ENCODE results near the gene TRIM69.
"Not testable (repeated sequence)": the region's sequence is repeated elsewhere in the genome, so short reads cannot be mapped to it uniquely, and the experiment has no call there.

Gene TRIM69

DNA sequence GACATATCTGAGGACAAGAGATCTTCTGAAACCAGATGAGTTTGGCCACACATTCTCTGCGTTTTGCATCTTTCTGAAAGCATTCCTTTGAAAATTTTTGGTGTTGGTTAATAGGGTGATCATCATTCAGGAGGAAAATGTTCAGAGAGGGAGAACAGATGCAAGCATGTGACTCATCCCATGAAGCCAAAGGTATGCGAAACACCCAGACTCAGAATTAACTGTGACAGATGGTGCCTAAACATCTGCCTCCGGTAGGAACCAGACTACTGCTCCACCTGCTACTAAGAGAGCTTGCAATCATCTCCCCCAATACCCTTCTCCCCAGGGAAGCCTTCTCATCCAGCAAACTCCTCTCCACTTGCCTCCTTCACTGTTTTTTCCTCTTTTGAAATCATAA lies 46.2 kb downstream of the TRIM69 start:
- DNase-seq (ENCODE audit: extremely low read depth, low read depth), result no peak
- no peak overlapping the region for H3K4me3 ChIP-seq (replicated peaks; ENCODE audit: low read depth, low read length)
- TF ChIP-seq, protein P1, sequence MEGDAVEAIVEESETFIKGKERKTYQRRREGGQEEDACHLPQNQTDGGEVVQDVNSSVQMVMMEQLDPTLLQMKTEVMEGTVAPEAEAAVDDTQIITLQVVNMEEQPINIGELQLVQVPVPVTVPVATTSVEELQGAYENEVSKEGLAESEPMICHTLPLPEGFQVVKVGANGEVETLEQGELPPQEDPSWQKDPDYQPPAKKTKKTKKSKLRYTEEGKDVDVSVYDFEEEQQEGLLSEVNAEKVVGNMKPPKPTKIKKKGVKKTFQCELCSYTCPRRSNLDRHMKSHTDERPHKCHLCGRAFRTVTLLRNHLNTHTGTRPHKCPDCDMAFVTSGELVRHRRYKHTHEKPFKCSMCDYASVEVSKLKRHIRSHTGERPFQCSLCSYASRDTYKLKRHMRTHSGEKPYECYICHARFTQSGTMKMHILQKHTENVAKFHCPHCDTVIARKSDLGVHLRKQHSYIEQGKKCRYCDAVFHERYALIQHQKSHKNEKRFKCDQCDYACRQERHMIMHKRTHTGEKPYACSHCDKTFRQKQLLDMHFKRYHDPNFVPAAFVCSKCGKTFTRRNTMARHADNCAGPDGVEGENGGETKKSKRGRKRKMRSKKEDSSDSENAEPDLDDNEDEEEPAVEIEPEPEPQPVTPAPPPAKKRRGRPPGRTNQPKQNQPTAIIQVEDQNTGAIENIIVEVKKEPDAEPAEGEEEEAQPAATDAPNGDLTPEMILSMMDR (IDR thresholded peaks at IDR 0.05; ENCODE audit: low read depth, low read length, missing control alignments), result no peak

DNA sequence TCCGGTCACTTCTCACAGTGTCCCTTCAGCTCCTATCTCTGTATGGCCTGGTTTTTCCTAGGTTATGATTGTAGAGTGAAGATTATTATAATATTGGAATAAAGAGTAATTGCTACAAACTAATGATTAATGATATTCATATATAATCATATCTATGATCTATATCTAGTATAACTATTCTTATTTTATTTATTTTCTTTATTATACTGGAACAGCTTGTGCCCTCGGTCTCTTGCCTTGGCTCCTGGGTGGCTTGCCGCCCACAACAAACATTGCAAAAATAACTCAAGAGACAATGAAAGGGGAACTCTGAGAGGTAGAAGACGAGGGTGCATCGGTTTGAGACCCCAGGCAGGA lies 48.6 kb downstream of the TRIM69 start:
- H3K4me3 ChIP-seq (replicated peaks; ENCODE audit: low read depth, low read length), result peak overlapping the region; percentile 49
- DNase-seq (ENCODE audit: extremely low read depth, low read depth), result not testable (repeated sequence)

DNA sequence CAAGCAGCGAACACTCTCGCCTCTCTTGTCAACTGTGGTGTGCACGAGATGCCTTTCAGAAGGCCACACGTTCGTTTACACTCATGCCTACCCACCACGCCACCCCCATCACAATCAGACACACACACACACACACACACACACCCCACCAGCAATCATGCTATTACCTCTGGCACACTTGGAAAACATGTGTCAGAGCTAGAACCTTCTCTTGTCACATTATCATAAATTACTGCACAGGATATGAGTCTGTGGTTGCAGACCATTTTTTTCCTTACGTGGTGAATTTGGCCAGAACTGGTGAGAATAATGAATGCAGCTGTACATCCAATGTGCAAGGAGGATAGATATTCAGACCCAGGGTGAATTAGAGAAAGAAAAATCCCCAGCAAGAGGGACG lies 52.4 kb downstream of the TRIM69 start:
- TF ChIP-seq, protein P1 (IDR thresholded peaks at IDR 0.05; ENCODE audit: low read depth, low read length, missing control alignments), result no peak
- DNase-seq (ENCODE audit: extremely low read depth, low read depth), result no peak
- no peak overlapping the region for H3K4me3 ChIP-seq (replicated peaks; ENCODE audit: low read depth, low read length)

DNA sequence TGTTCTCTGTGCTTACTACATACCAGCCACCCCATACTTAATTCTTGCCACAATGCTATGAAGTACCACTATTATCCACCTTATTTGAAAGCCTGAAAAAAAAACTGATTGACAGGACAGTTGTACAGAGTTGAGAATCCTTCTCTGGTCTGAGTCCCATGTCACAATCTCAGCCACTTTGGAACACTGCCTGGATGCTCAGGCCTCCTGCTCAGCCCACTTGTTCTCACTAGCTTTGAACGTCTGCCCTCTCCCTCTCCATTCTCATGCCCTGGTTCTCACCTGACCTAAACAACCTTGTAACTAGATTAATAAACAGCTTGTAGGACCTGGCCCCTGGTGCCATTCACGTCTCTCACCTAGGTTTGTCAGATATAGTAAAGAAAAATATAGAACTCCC lies 53.9 kb downstream of the TRIM69 start:
- H3K4me3 ChIP-seq (replicated peaks; ENCODE audit: low read depth, low read length), result no peak overlapping the region
- DNase-seq (ENCODE audit: extremely low read depth, low read depth), result no peak
- TF ChIP-seq, protein P1 (IDR thresholded peaks at IDR 0.05; ENCODE audit: low read depth, low read length, missing control alignments), result no peak

DNA sequence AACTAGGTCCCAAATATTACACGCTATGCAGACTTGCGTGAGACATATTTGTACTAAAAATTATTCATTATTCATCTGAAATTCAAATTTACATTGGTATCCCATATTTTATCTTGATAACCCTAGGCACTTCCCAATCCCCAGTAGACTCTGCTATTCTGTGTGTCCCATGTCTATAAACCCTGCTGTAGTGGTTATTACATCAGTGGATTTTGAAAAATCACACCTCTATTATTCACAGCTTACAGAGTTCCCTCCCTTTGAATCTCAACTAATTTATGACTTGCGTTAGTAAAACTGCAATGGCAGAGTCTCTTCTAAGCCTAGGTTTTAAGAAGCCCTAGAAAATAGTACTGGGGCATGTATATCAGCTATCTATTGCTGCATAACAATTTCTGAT lies 54.3 kb downstream of the TRIM69 start:
- TF ChIP-seq, protein P1 (IDR thresholded peaks at IDR 0.05; ENCODE audit: low read depth, low read length, missing control alignments), result no peak
- no peak overlapping the region for H3K4me3 ChIP-seq (replicated peaks; ENCODE audit: low read depth, low read length)
- no peak for DNase-seq (ENCODE audit: extremely low read depth, low read depth)

DNA sequence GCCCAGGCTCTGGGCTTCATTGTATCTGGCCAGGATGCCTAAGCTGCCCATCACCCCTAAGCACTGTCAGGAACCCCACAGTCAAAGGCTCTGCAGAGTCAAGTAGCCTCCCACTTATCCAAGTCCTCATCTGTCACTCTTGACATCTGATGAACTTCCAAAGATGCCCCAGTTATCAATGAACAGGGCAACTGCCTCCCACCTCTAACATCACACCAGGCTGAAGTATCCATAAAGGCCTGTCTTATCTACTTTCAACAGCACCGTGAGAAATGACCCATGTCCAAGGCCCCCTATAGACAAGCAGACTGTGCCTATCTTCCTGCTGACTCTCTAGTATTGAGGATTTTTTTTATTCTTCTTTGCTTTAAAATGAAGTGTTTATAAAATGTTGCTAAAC lies 56.4 kb downstream of the TRIM69 start:
- TF ChIP-seq, protein P1 (IDR thresholded peaks at IDR 0.05; ENCODE audit: low read depth, low read length, missing control alignments), result no peak
- H3K4me3 ChIP-seq (replicated peaks; ENCODE audit: low read depth, low read length), result no peak overlapping the region
- no peak for DNase-seq (ENCODE audit: extremely low read depth, low read depth)

DNA sequence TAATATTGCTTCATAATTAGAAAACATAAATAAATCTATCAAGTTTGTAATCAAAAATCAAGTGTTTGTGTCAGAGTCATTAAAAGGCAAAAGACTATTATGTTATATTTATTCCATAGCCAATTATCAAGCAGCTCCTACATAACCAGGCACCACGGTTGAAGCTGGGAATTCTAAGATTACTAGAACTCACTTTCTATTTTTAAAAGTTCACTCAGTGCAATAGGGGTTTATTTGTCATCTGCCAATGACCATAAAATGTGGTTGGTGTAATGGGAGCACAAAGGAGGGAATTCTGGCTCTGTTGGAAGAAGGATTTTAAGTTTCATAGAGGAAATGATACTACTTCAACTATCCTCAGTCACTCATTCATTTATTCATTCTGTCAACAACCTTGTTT lies 57.7 kb downstream of the TRIM69 start:
- TF ChIP-seq, protein P1 (IDR thresholded peaks at IDR 0.05; ENCODE audit: low read depth, low read length, missing control alignments), result no peak
- no peak overlapping the region for H3K4me3 ChIP-seq (replicated peaks; ENCODE audit: low read depth, low read length)
- DNase-seq (ENCODE audit: extremely low read depth, low read depth), result no peak

Measured in HFF-Myc (cell line).